ENCODE results near the gene DLD.

- TF ChIP-seq EZH2 (IDR thresholded peaks at IDR 0.05; ENCODE audit: low read depth, unreplicated experiment) (no peak), CTCF (conservative IDR thresholded peaks at IDR 0.05; ENCODE audit: low read depth in 2 of 2) (peak; percentile 75 to 79), CREB1 (CRISPR knock-in tag; IDR thresholded peaks at IDR 0.05; ENCODE audit: low read depth) (no peak), ETS1 (IDR thresholded peaks at IDR 0.05) (no peak), ZNF462 (CRISPR knock-in tag; IDR thresholded peaks at IDR 0.05) (no peak), EZH2phosphoT487 (IDR thresholded peaks at IDR 0.05; ENCODE audit: unreplicated experiment) (no peak), POLR2AphosphoS5 (IDR thresholded peaks at IDR 0.05; ENCODE audit: low read depth) (no peak), REST (IDR thresholded peaks at IDR 0.05; ENCODE audit: unreplicated experiment) (no peak), JUNB (IDR thresholded peaks at IDR 0.05; ENCODE audit: unreplicated experiment) (no peak), STAT1 (IDR thresholded peaks at IDR 0.05; ENCODE audit: unreplicated experiment) (no peak), ZNF114 (CRISPR knock-in tag; IDR thresholded peaks at IDR 0.05) (no peak), ZNF331 (CRISPR knock-in tag; IDR thresholded peaks at IDR 0.05; ENCODE audit: low read depth) (no peak), NANOG (IDR thresholded peaks at IDR 0.05; ENCODE audit: borderline replicate concordance) (no peak)
These were observed 16.2 kb upstream of the DLD start for GRCh38 chr7:107874605-107875446.

Measured in GM23338 (cell line).